ENCODE data around the gene CENPH. TPM values are rescaled to one million over a fixed set of nuclear protein-coding genes. Genes with fewer than 3 reads are reported as not detected.
A peak's percentile ranks its signal among the peaks of the same experiment; 100 is the strongest.
"Not testable (repeated sequence)": the region's sequence is repeated elsewhere in the genome, so short reads cannot be mapped to it uniquely, and the experiment has no call there.

The CENPH gene
- 10 to 100 TPM; 96.0 to 98.3 TPM for total RNA-seq

DNA sequence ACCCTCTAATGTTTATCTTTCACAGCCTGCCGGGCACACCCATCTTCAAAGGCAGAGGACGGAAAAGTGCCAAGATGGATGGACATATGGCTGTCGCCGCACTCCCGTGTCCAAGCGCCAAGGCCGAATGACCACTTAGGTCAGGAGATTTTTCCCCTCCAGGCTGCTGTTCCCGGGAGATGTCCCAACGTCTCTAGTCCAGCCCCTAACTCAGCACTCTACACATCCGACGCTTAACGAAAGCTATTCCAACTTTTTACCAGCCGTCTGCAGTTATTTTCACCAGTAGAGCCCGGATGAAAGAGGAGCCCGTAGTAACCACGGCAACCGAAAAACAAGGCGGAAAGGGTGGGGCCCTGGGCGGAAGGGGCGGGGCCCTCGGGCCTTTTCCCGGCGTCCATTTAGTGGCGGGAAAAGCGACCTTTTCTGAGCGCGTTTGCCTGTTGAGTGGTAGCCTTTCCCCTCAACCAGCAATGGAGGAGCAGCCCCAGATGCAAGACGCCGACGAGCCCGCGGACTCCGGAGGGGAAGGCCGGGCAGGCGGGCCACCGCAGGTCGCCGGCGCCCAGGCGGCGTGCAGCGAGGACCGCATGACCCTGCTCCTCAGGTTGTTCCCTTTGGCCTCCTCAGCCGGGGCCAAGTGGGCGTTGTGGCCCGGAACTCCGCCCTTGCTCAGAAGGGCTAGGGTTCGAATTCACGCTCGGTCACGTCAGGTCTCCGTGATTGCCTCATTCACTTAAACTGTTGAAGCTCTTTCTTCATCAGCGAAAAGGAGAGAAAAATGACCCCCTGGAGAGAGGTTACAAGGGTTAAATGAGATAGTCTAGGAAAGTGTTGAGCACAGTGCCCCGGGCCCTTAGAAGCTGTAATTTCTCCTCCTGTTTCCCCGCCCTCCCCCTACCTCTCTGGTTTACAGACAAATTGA is at the start of gene CENPH:
Gene CENPH, plus strand, starts transcription at position 422 of the 925 bp plus-strand sequence. Its CDS starts 52 bp downstream, at position 474.
- H3K27ac Mint-ChIP-seq, result peak within 1 kb of the TSS; percentile 99
- ChIA-PET POLR2A (interaction anchor here (0.6 to 2.1 kb wide), 6 partner anchors 8 to 96 kb away, joined by 3 to 11 read pairs (median 5); partner anchors contain the start of genes CCNB1 and SLC30A5), CTCF (interaction anchor here (0.8 to 1.4 kb wide), 8 partner anchors 9 to 165 kb away, joined by 3 to 7 read pairs (median 4); partner anchors contain the start of genes CCNB1 and CDK7)
- ATAC-seq (peak; percentile 90), DNase-seq (peak; percentile 95)
- H3K36me3 Mint-ChIP-seq (ENCODE audit: low read depth), result peaks cover 14% of the 10 kb centered on the region
- H3K4me1 Mint-ChIP-seq, result peaks cover 8% of the 10 kb centered on the region
- H3K4me3 Mint-ChIP-seq, result peak within 1 kb of the TSS; percentile 96
- no peaks in the 10 kb centered on the region for H3K27me3 Mint-ChIP-seq
- no peaks in the 10 kb centered on the region for H3K9me3 Mint-ChIP-seq (ENCODE audit: low read depth)
- intact Hi-C loops (cut with DNase I, micrococcal nuclease), result loop anchor here (1.0 to 2.0 kb wide), 9 partner anchors 22 to 180 kb away; partner anchors contain the start of genes AK6 (in 2 of the 2), CDK7 (in 2 of the 2), RAD17 (in 2 of the 2) and TAF9 (in 2 of the 2)

- DNase-seq; ATAC-seq; intact Hi-C loops (cut with DNase I, micrococcal nuclease); H3K36me3 Mint-ChIP-seq (ENCODE audit: low read depth); H3K27me3 Mint-ChIP-seq; H3K9me3 Mint-ChIP-seq (ENCODE audit: low read depth); H3K4me1 Mint-ChIP-seq; H3K4me3 Mint-ChIP-seq; POLR2A ChIA-PET; H3K27ac Mint-ChIP-seq: not testable (repeated sequence)
- CTCF ChIA-PET, result interaction anchor here (0.7 to 1.6 kb wide), 2 partner anchors 14 to 503 kb away, joined by 3 to 4 read pairs; no protein-coding TSS in a partner anchor
Observed at GRCh38 chr5:69140239-69140638, 49.1 kb upstream of the CENPH start.

DNA sequence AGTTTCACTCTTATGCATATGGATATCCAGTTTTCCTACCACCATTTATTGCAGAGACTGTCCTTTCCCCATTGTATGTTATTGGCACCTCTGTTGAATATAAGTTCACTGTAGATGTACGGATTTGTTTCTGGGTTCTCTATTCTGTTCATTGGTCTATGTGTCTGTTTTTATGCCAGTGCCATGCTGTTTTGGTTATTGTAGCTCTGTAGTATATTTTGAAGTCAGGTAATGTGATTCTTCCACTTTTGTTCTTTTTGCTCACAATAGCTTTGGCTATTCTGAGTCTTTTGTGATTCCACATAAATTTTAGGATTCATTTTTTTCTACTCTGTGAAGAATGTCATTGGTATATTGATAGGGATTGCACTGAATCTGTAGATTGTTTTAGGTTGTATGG is 48.6 kb upstream of the CENPH start:
- Mint-ChIP-seq H3K36me3 (ENCODE audit: low read depth) (no peaks in the 10 kb centered on the region), H3K4me1 (no peaks in the 10 kb centered on the region), H3K27me3 (no peaks in the 10 kb centered on the region), H3K9me3 (ENCODE audit: low read depth) (peaks cover 8% of the 10 kb centered on the region), H3K4me3 (no peak overlapping the region), H3K27ac (no peak overlapping the region)
- intact Hi-C loops (cut with DNase I, micrococcal nuclease), result no loop called here
- CTCF ChIA-PET, result interaction anchor here (1.6 kb wide), 1 partner anchor 15 kb away, joined by 4 read pairs; no protein-coding TSS in a partner anchor
- ATAC-seq (no peak), DNase-seq (no peak)
- POLR2A ChIA-PET, result no interaction called here

GRCh38 chr5:69148576-69148975 is 40.8 kb upstream of the CENPH start:
- POLR2A ChIA-PET, result not testable (repeated sequence)

GRCh38 chr5:69148981-69149675 is 40.3 kb upstream of the CENPH start:
- no peak overlapping the region for H3K27ac Mint-ChIP-seq
- CTCF ChIA-PET, result no interaction called here
- intact Hi-C loops (cut with DNase I, micrococcal nuclease), result no loop called here
- DNase-seq (no peak), ATAC-seq (no peak)
- no peaks in the 10 kb centered on the region for H3K27me3 Mint-ChIP-seq
- H3K36me3 Mint-ChIP-seq (ENCODE audit: low read depth), result no peaks in the 10 kb centered on the region
- no peaks in the 10 kb centered on the region for H3K9me3 Mint-ChIP-seq (ENCODE audit: low read depth)
- no peaks in the 10 kb centered on the region for H3K4me1 Mint-ChIP-seq
- H3K4me3 Mint-ChIP-seq, result no peak overlapping the region
- POLR2A ChIA-PET, result no interaction called here

More at GRCh38 chr5:69148576-69148975, 40.8 kb upstream of the CENPH start:
- ATAC-seq; intact Hi-C loops (cut with DNase I, micrococcal nuclease); H3K27me3 Mint-ChIP-seq; H3K9me3 Mint-ChIP-seq (ENCODE audit: low read depth); H3K4me1 Mint-ChIP-seq; CTCF ChIA-PET; H3K27ac Mint-ChIP-seq; H3K4me3 Mint-ChIP-seq; DNase-seq; H3K36me3 Mint-ChIP-seq (ENCODE audit: low read depth): not testable (repeated sequence)

- Mint-ChIP-seq H3K27me3 (no peaks in the 10 kb centered on the region), H3K36me3 (ENCODE audit: low read depth) (no peaks in the 10 kb centered on the region), H3K9me3 (ENCODE audit: low read depth) (no peaks in the 10 kb centered on the region), H3K4me3 (no peak overlapping the region), H3K27ac (no peak overlapping the region), H3K4me1 (no peaks in the 10 kb centered on the region)
- CTCF ChIA-PET, result no interaction called here
- DNase-seq (no peak), ATAC-seq (no peak)
- intact Hi-C loops (cut with DNase I, micrococcal nuclease), result no loop called here
- POLR2A ChIA-PET, result no interaction called here
Observed at GRCh38 chr5:69149676-69150010, 39.7 kb upstream of the CENPH start.

DNA sequence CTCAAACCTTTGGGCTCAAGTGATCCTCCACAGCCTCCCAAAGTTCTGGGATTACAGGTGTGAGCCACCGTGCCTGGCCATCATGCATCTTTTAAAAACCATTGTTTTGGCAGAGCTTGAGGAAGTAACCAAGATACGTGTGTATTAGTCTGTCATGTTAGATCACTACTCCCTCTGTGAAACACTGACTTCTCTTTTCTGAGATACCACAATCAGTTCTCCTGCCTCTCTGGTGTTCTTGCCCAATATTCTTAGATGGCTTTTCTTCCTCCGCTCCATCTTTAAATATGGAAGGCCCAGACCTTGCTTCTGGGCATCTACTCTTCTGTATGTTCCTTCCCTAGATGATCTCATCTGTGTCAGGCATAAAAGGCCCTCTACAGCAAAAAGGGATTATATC is 36.7 kb upstream of the CENPH start:
- POLR2A ChIA-PET, result no interaction called here
- no peak for DNase-seq
- Mint-ChIP-seq H3K27me3 (no peaks in the 10 kb centered on the region), H3K27ac (no peak overlapping the region), H3K9me3 (ENCODE audit: low read depth) (no peaks in the 10 kb centered on the region), H3K4me1 (no peaks in the 10 kb centered on the region), H3K4me3 (no peak overlapping the region), H3K36me3 (ENCODE audit: low read depth) (no peaks in the 10 kb centered on the region)
- CTCF ChIA-PET, result no interaction called here
- intact Hi-C loops (cut with DNase I, micrococcal nuclease), result loop anchor here in 1 of 2 experiments (2.0 kb wide), 1 partner anchor 20 kb away; no protein-coding TSS in a partner anchor
- no peak for ATAC-seq

DNA sequence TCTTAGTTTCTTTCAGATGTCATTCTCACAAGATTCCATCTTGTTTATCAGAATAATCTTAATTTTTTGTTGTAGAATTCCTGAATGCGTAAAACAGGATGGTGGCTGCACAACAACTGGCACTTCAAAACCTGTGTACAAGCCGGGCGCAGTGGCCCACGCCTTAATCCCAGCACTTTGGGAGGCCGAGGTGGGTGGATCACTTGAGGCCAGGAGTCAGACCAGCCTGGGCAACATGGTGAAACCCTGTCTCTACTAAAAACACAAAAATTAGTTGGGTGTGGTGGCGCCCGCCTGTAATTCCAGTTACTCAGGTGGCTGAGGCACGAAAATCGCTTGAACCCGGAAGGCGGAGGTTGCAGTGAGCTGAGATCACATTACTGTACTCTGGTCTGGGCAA is 32.9 kb upstream of the CENPH start:
- Mint-ChIP-seq H3K4me3 (no peak overlapping the region), H3K4me1 (no peaks in the 10 kb centered on the region), H3K9me3 (ENCODE audit: low read depth) (no peaks in the 10 kb centered on the region), H3K36me3 (ENCODE audit: low read depth) (no peaks in the 10 kb centered on the region), H3K27me3 (no peaks in the 10 kb centered on the region), H3K27ac (no peak overlapping the region)
- CTCF ChIA-PET, result no interaction called here
- POLR2A ChIA-PET, result no interaction called here
- intact Hi-C loops (cut with DNase I, micrococcal nuclease), result no loop called here
- ATAC-seq (no peak), DNase-seq (no peak)

- H3K4me1 Mint-ChIP-seq, result no peaks in the 10 kb centered on the region
- CTCF ChIA-PET, result interaction anchor here (1.3 kb wide), 1 partner anchor 11 kb away, joined by 4 read pairs; no protein-coding TSS in a partner anchor
- POLR2A ChIA-PET, result no interaction called here
Observed at GRCh38 chr5:69158039-69158438, 31.3 kb upstream of the CENPH start.

DNA sequence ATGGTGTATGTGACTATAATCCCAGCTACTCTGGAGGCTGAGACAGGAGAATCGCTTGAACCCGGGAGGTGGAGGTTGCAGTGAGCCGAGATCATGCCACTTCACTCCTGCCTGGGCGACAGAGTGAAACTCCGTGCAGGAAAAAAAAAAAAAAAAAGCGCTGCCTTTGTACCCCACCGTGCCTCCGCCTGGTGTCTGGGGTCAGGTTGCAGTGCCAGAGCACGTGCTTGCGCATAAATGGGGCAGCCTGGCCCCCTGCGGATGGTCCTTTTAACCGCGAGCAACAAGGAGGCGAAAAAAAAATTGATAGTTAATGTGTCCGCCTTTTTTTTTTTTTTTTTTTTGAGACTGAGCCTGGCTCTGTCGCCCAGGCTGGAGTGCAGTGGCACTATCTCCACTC is 28.7 kb upstream of the CENPH start:
- intact Hi-C loops (cut with DNase I, micrococcal nuclease), result loop anchor here in 1 of 2 experiments (10.0 kb wide), 1 partner anchor 174 kb away; the partner anchor contains the start of gene CCDC125
- no peak overlapping the region for H3K27ac Mint-ChIP-seq
- DNase-seq, result no peak
- no peaks in the 10 kb centered on the region for H3K4me1 Mint-ChIP-seq
- H3K27me3 Mint-ChIP-seq, result no peaks in the 10 kb centered on the region
- no peak overlapping the region for H3K4me3 Mint-ChIP-seq
- no peak for ATAC-seq
- CTCF ChIA-PET, result no interaction called here
- no peaks in the 10 kb centered on the region for H3K36me3 Mint-ChIP-seq (ENCODE audit: low read depth)
- no peaks in the 10 kb centered on the region for H3K9me3 Mint-ChIP-seq (ENCODE audit: low read depth)
- POLR2A ChIA-PET, result no interaction called here

More at GRCh38 chr5:69158039-69158438, 31.3 kb upstream of the CENPH start:
- ATAC-seq, result no peak
- no peak overlapping the region for H3K4me3 Mint-ChIP-seq
- intact Hi-C loops (cut with DNase I, micrococcal nuclease), result no loop called here
- H3K27me3 Mint-ChIP-seq, result no peaks in the 10 kb centered on the region
- DNase-seq, result no peak
- H3K36me3 Mint-ChIP-seq (ENCODE audit: low read depth), result no peaks in the 10 kb centered on the region
- no peak overlapping the region for H3K27ac Mint-ChIP-seq
- no peaks in the 10 kb centered on the region for H3K9me3 Mint-ChIP-seq (ENCODE audit: low read depth)
